ENCODE results near the gene DNAJC3.

DNA sequence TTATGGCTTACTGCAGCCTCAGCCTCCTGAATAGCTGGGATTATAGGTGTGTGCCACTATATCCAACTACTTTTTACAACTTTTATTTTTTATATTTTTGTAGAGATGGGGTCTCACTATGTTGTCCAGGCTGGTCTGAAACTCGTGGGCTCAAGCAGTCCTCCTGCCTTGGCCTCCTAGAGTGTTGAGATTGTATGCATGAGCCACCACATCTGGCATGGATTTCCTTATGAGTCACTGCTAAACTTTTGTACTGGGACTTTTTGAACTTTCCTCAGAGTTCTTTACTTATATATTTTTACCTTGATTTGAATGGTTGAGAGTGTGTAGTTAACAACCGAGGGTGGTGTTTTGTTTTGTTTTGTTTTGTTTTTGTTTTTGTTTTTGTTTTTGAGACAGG lies 33.4 kb downstream of the DNAJC3 start:
- TF ChIP-seq ZFP36L2 (CRISPR knock-in tag; IDR thresholded peaks at IDR 0.05) = no peak
- TF ChIP-seq PHF8 (CRISPR knock-in tag; IDR thresholded peaks at IDR 0.05) = no peak
- TF ChIP-seq KLF13 (CRISPR knock-in tag; IDR thresholded peaks at IDR 0.05) = no peak
- no peak for TF ChIP-seq ETV6 (CRISPR knock-in tag; conservative IDR thresholded peaks at IDR 0.05)
- TF ChIP-seq MAFK (conservative IDR thresholded peaks at IDR 0.05 in 1 of 2, IDR thresholded peaks at IDR 0.05 in 1 of 2; ENCODE audit: low read length in 2 of 2) = no peak
- no peak for TF ChIP-seq POLR2A (IDR thresholded peaks at IDR 0.05; ENCODE audit: insufficient read depth in 1 of 2, low read depth in 2 of 2, low read length in 2 of 2)
- TF ChIP-seq, protein P1, sequence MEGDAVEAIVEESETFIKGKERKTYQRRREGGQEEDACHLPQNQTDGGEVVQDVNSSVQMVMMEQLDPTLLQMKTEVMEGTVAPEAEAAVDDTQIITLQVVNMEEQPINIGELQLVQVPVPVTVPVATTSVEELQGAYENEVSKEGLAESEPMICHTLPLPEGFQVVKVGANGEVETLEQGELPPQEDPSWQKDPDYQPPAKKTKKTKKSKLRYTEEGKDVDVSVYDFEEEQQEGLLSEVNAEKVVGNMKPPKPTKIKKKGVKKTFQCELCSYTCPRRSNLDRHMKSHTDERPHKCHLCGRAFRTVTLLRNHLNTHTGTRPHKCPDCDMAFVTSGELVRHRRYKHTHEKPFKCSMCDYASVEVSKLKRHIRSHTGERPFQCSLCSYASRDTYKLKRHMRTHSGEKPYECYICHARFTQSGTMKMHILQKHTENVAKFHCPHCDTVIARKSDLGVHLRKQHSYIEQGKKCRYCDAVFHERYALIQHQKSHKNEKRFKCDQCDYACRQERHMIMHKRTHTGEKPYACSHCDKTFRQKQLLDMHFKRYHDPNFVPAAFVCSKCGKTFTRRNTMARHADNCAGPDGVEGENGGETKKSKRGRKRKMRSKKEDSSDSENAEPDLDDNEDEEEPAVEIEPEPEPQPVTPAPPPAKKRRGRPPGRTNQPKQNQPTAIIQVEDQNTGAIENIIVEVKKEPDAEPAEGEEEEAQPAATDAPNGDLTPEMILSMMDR (CRISPR knock-in tag; IDR thresholded peaks at IDR 0.05) = no peak
- no peak for TF ChIP-seq GZF1 (CRISPR knock-in tag; IDR thresholded peaks at IDR 0.05)
